Kidney (tissue), 14 donors: Measurements from ENCODE around the gene ATP8B1. TPM values are rescaled to one million over a fixed set of nuclear protein-coding genes. Genes with fewer than 3 reads are reported as not detected.

Experiments used
- DNase-seq, 5 donors: peaks; one replicate each; pipeline ENCODE4 v3.0.0-alpha.2; 2013 to 2020
- FAIRE-seq: peaks from 2 replicates; lab custom pipeline; 2012; peaks lifted over from hg19 to GRCh38; lab: Jason Lieb, UNC
- H3K27ac ChIP-seq, 2 donors: one replicate each; pipeline ENCODE4 v1.7.0; 2013; ENCODE audit warnings: low read depth in 2 of 2, low read length in 2 of 2, inconsistent platforms in 1 of 2
- H3K27me3 ChIP-seq: one replicate; pipeline ENCODE4 v1.7.1; 2013; ENCODE audit warnings: low read length, inconsistent platforms; ENCODE audit not compliant: control insufficient read depth, insufficient read depth
- H3K36me3 ChIP-seq, 3 donors: one replicate each; pipeline versions ENCODE4 v1.7.0 to v1.7.1; 2013; ENCODE audit warnings: low read length in 3 of 3, control low read depth in 1 of 3, inconsistent platforms in 1 of 3; ENCODE audit not compliant: insufficient read depth in 3 of 3, control insufficient read depth in 2 of 3
- H3K4me1 ChIP-seq, 3 donors: one replicate each; pipeline versions ENCODE4 v1.7.0 to v1.7.1; 2013; ENCODE audit warnings: low read length in 3 of 3, inconsistent platforms in 1 of 3, low read depth in 1 of 3; ENCODE audit not compliant: control insufficient read depth in 2 of 3, insufficient read depth in 2 of 3
- H3K4me3 ChIP-seq, 3 donors: one replicate each; pipeline versions ENCODE4 v1.7.0 to v1.8.1; 2013; ENCODE audit warnings: low read length in 3 of 3, control low read depth in 1 of 3, inconsistent platforms in 1 of 3
- H3K9ac ChIP-seq, 3 donors: one replicate each; pipeline versions ENCODE4 v1.7.0 to v1.7.1; 2013; ENCODE audit warnings: low read length in 3 of 3, control low read depth in 1 of 3, inconsistent platforms in 1 of 3
- H3K9me3 ChIP-seq, 3 donors: one replicate each; pipeline versions ENCODE4 v1.7.0 to v1.7.1; 2013; ENCODE audit warnings: low read length in 3 of 3, control low read depth in 1 of 3, inconsistent platforms in 1 of 3; ENCODE audit not compliant: control insufficient read depth in 2 of 3, insufficient read depth in 1 of 3
- intact Hi-C: fragments of 100-400 bp; cut with DNase I; formaldehyde crosslinking; loops from one replicate; pipeline ENCODE4 v1.11.1; 2022
- polyA plus RNA-seq: library from polyadenylated mRNA; stranded (reverse); fragments of 350-450 nt; fragmentation: Illumina TruSeq; extraction: RNeasy Lipid Tissue Mini Kit (QIAGEN cat#74804); gene quantifications from one replicate; pipeline ENCODE4 v1.2.3, GENCODE V29; 2014; ENCODE audit warnings: low read depth, low replicate concordance; ENCODE audit not compliant: insufficient read depth
- total RNA-seq: library from RNA; stranded (reverse); fragmentation: NEBNext Ultra II Directional; extraction: Animal tissue kit (Norgen Biotek cat#: 25700); gene quantifications from one replicate; pipeline ENCODE4 v1.2.1, GENCODE V29; 2021
- TF ChIP-seq, protein P1 (sequence below): IDR thresholded peaks from 3 replicates; pipeline ENCODE4 v1.5.1; 2012; ENCODE audit warnings: mild to moderate bottlenecking, moderate library complexity, borderline replicate concordance; ENCODE audit not compliant: insufficient read depth; ENCODE audit errors: extremely low read depth
- donor health status: control.
- donor health status: control.
- donor health status: control.
- donor health status: control.
- donor health status: control.
- donor health status: DM: yes; HTN: yes; CAD: no.
- donor health status: Normal renal cell carcinoma (clear cell type).

ATP8B1 gene
- total and polyA plus RNA-seq, 2 donors from 2014 or later: 5.2 to 40.8 TPM

DNA sequence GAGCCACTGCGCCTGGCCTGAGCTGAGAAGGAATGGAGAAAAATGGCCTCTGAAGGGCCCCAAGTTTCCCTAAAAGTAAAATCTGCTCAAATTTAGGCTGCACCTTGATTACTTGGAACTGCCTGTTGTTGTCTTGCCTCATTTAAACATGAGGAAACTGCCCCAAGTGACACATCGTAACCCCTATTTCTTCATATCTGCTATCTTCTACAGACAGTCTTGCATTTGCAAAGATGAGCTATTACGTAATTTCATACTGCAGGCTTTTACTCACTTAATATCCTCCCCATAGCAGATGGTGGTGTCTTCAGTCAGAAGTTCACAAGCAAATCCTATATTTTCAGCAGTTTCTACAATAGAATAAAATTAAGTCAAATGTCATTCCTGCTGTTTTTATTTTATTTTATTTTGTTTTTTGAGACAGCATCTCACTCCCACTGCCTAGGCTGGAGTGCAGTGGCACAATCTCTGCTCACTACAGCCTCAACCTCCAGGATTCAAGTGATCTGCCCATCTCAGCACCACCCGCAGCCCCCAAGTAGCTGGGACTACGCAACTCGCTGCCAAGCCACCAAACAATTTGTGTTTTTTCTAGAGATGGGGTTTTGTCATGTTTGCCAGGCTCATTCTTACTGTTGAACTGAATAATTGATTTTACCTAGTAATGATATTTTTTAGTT is 136.2 kb downstream of the ATP8B1 start:
- DNase-seq (no peak), FAIRE-seq (no peak)
- intact Hi-C loops: no loop called here
- peaks cover 0 to 4% (median 2%) of the 10 kb centered on the region in 3 donors for H3K36me3 ChIP-seq
- no peak overlapping the region for H3K9ac ChIP-seq
- H3K9me3 ChIP-seq: no peaks in the 10 kb centered on the region
- H3K4me3 ChIP-seq: no peak overlapping the region
- no peaks in the 10 kb centered on the region for H3K27me3 ChIP-seq
- H3K4me1 ChIP-seq: no peaks in the 10 kb centered on the region
- TF ChIP-seq, protein P1, sequence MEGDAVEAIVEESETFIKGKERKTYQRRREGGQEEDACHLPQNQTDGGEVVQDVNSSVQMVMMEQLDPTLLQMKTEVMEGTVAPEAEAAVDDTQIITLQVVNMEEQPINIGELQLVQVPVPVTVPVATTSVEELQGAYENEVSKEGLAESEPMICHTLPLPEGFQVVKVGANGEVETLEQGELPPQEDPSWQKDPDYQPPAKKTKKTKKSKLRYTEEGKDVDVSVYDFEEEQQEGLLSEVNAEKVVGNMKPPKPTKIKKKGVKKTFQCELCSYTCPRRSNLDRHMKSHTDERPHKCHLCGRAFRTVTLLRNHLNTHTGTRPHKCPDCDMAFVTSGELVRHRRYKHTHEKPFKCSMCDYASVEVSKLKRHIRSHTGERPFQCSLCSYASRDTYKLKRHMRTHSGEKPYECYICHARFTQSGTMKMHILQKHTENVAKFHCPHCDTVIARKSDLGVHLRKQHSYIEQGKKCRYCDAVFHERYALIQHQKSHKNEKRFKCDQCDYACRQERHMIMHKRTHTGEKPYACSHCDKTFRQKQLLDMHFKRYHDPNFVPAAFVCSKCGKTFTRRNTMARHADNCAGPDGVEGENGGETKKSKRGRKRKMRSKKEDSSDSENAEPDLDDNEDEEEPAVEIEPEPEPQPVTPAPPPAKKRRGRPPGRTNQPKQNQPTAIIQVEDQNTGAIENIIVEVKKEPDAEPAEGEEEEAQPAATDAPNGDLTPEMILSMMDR: no peak
- H3K27ac ChIP-seq: no peak overlapping the region

DNA sequence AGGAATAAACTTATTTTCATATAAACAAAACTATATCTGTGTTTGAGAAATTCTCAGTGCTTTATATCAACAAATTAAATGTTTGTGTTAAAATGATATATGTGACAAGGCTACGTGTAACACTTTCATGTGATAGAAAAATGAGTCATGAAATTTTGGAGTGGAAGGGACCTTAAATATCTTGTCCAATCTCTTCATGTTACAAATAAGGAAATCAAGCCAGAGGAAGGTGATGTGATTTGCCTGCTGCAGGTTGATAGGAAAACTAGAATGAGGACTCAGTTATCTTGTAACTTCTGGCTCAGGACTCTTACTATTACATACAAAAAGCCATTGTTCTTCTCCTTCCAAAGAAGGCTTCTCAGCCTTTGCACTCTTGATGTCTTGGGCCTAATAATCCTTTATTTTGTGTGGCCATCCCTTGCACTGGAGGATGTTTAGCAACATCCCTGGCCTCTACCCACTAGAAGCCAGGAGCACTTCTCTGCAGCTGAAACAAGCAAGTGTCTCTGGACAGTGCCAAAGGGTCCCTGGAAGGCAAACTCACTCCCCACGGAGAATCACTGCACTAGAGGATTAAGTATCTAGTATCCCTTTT is 138.4 kb downstream of the ATP8B1 start:
- no peak overlapping the region for H3K27ac ChIP-seq
- TF ChIP-seq, protein P1: no peak
- no peaks in the 10 kb centered on the region for H3K9me3 ChIP-seq
- DNase-seq (no peak), FAIRE-seq (no peak)
- H3K4me3 ChIP-seq: no peak overlapping the region
- H3K4me1 ChIP-seq: no peaks in the 10 kb centered on the region
- H3K27me3 ChIP-seq: no peaks in the 10 kb centered on the region
- H3K9ac ChIP-seq: no peak overlapping the region
- H3K36me3 ChIP-seq: peaks cover 0 to 5% (median 3%) of the 10 kb centered on the region in 3 donors
- intact Hi-C loops: no loop called here

DNA sequence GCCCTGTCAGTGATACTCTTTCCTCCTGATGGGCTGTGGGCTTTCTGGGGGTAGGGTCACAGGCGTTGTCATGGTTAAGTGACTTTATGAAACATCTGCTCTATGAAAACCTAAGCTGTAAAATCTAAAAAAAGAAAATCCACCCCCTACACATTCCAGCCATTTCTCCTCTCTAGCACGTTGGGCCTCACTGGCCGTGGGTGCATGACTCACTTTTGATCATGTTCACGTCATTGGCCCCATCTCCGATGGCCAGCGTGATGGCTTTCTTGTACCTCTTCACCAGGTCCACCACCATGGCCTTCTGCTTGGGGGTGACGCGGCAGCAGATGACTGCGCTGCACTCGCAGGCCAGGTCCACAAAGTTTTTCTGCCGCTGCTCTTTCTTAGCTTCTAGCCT is 142.2 kb downstream of the ATP8B1 start:
- intact Hi-C loops: no loop called here
- DNase-seq (peak in 3 of 5 donors; percentile 9 to 49 (median 16)), FAIRE-seq (no peak)
- H3K4me3 ChIP-seq: no peak overlapping the region
- no peak overlapping the region for H3K9ac ChIP-seq
- peaks cover 0 to 2% (median 0%) of the 10 kb centered on the region in 3 donors for H3K9me3 ChIP-seq
- peaks cover 0 to 3% (median 2%) of the 10 kb centered on the region in 3 donors for H3K36me3 ChIP-seq
- no peak overlapping the region for H3K27ac ChIP-seq
- no peaks in the 10 kb centered on the region for H3K27me3 ChIP-seq
- H3K4me1 ChIP-seq: no peaks in the 10 kb centered on the region
- TF ChIP-seq, protein P1: no peak
